Choroid plexus epithelial cell (primary cell): ENCODE measurements around the gene PLPPR3.

ENCODE experiments used
- DNase-seq: peaks from one replicate; pipeline ENCODE4 v3.0.0-alpha.2; 2010; ENCODE audit warnings: low read depth
- H3K4me3 ChIP-seq: 2 replicates; pipeline ENCODE4 v1.5.1; 2011; ENCODE audit warnings: low read depth, mild to moderate bottlenecking, control low read depth, low read length, moderate library complexity
- TF ChIP-seq, protein P1 (sequence below): conservative IDR thresholded peaks from 2 replicates; pipeline ENCODE4 v1.5.1; 2011; ENCODE audit warnings: low read depth, mild to moderate bottlenecking, control low read depth, inconsistent platforms, low read length, moderate library complexity

PLPPR3 gene

DNA sequence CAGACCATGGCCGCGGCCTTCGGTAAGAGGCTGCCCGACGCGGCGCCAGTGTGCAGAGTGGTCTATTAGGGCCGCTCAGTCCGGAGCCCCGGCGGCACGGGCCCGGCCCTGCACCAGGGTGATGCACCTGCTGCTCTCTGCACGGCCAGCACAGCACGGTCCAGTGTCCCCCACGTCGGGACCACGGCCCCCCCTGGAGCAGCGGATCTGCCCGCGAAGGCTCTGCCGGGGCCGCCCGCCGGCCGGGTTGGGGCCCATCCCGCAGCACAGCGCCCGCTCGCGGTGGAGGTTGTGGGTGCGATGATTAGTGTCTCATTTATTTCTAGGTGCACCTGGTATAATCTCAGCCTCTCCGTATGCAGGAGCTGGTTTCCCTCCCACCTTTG is 16.6 kb downstream of the PLPPR3 start:
- no peak overlapping the region for H3K4me3 ChIP-seq
- TF ChIP-seq, protein P1, sequence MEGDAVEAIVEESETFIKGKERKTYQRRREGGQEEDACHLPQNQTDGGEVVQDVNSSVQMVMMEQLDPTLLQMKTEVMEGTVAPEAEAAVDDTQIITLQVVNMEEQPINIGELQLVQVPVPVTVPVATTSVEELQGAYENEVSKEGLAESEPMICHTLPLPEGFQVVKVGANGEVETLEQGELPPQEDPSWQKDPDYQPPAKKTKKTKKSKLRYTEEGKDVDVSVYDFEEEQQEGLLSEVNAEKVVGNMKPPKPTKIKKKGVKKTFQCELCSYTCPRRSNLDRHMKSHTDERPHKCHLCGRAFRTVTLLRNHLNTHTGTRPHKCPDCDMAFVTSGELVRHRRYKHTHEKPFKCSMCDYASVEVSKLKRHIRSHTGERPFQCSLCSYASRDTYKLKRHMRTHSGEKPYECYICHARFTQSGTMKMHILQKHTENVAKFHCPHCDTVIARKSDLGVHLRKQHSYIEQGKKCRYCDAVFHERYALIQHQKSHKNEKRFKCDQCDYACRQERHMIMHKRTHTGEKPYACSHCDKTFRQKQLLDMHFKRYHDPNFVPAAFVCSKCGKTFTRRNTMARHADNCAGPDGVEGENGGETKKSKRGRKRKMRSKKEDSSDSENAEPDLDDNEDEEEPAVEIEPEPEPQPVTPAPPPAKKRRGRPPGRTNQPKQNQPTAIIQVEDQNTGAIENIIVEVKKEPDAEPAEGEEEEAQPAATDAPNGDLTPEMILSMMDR = no peak
- no peak for DNase-seq

DNA sequence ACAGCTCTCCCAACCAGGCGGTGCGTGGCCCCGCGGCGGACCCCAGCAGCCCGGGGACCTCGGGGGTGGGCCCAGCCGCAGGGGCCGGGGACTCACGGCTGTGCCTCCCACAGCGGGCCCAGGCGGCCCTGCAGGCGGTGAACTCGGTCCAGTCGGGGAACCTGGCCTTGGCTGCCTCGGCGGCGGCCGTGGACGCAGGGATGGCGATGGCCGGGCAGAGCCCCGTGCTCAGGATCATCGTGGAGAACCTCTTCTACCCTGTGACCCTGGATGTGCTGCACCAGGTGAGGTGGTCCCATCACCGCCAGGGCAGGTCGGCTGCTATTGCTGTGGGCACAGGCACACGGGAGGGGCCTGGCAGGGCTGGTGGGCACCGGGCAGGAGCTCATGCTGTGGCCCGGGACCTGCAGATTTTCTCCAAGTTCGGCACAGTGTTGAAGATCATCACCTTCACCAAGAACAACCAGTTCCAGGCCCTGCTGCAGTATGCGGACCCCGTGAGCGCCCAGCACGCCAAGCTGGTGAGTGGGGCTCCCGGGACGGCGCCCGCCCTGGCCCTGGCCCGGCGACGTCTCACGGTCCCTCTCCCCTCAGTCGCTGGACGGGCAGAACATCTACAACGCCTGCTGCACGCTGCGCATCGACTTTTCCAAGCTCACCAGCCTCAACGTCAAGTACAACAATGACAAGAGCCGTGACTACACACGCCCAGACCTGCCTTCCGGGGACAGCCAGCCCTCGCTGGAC is 17.2 kb downstream of the PLPPR3 start:
- H3K4me3 ChIP-seq = no peak overlapping the region
- DNase-seq = no peak
- TF ChIP-seq, protein P1 = no peak

- DNase-seq = no peak
- no peak overlapping the region for H3K4me3 ChIP-seq
- TF ChIP-seq, protein P1 = no peak
Observed at GRCh38 chr19:803686-804418, 17.9 kb downstream of the PLPPR3 start.

- TF ChIP-seq, protein P1 = no peak
- H3K4me3 ChIP-seq = no peak overlapping the region
- no peak for DNase-seq
Observed at GRCh38 chr19:803099-803561, 18.6 kb downstream of the PLPPR3 start.

DNA sequence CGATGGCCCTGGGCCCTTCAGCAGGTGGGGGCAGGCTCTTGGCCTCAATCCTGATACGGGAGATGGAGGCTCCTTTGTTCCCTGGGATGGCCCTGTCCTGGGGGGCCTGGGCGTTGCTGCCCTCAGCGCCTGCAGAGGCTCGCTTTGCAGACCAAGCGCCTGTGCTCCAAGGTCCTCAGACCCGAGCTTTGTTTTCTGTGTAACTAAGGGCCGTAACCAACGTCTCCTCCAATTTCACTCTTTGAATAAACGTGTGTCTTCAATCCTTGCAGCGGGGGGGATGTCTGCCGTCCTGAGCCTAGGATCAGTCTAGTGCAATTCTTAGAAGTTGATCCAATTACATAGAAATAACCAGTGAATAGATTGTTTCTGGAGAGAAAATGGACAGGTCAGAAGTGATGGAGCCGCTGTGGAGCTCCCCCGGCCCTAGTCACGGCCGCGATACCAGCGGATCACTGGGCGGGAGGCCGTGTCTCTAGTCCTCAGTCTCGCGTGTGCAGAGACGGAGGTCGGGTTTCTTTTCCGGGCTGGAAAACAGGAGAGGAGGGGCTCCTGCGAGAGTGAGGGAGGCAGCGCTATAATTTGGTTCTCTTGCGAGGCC is 19.2 kb downstream of the PLPPR3 start:
- TF ChIP-seq, protein P1 = no peak
- H3K4me3 ChIP-seq = peak overlapping the region; percentile 28
- DNase-seq = peak; percentile 81

- peak; percentile 64 for DNase-seq
- H3K4me3 ChIP-seq = peak overlapping the region; percentile 28
- TF ChIP-seq, protein P1 = no peak
Observed at GRCh38 chr19:801861-802497, 19.8 kb downstream of the PLPPR3 start.
